Keratinocyte (primary cell): ENCODE data around the gene MOB2. TPM values are rescaled to one million over a fixed set of nuclear protein-coding genes. Genes with fewer than 3 reads are reported as not detected.

Source experiments
- DNase-seq: peaks from one replicate; pipeline ENCODE4 v3.0.0-alpha.2; 2011; ENCODE audit warnings: low read depth, missing footprints, low spot score
- FAIRE-seq: peaks from 2 replicates; lab custom pipeline; 2011; peaks lifted over from hg19 to GRCh38; lab: Jason Lieb, UNC
- H2AFZ ChIP-seq: 2 replicates; pipeline ENCODE4 v1.6.0; 2012; ENCODE audit warnings: low read length, control low read depth, inconsistent platforms; ENCODE audit not compliant: control insufficient read depth
- H3K27ac ChIP-seq: 2 replicates; pipeline ENCODE4 v1.5.1; 2011; ENCODE audit warnings: low read length; ENCODE audit not compliant: control insufficient read depth, insufficient read depth
- H3K27me3 ChIP-seq: 3 replicates; pipeline ENCODE4 v1.6.0; 2011; ENCODE audit warnings: low read length; ENCODE audit not compliant: control insufficient read depth, insufficient read depth; ENCODE audit errors: extremely low read depth
- H3K36me3 ChIP-seq, 2 experiments: 2 replicates in 1 of 2; 3 replicates in 1 of 2; pipeline ENCODE4 v1.5.1; 2011; ENCODE audit warnings: low read length in 2 of 2, mild to moderate bottlenecking in 1 of 2; ENCODE audit not compliant: control insufficient read depth in 2 of 2, insufficient read depth in 2 of 2; ENCODE audit errors: extremely low read depth in 1 of 2
- H3K4me1 ChIP-seq: 3 replicates; pipeline ENCODE4 v1.5.1; 2011; ENCODE audit warnings: low read length; ENCODE audit not compliant: control insufficient read depth, insufficient read depth; ENCODE audit errors: extremely low read depth
- H3K4me2 ChIP-seq: 3 replicates; pipeline ENCODE4 v1.6.0; 2011; ENCODE audit warnings: low read depth, low read length; ENCODE audit not compliant: control insufficient read depth, insufficient read depth; ENCODE audit errors: extremely low read depth
- H3K4me3 ChIP-seq, 3 experiments: fragments of 200-600 bp in 1 of 3; sonication (generic) in 1 of 3; 2 replicates in 2 of 3; 3 replicates in 1 of 3; pipeline ENCODE4 v1.5.1; 2011 to 2016; ENCODE audit warnings: low read length in 3 of 3, mild to moderate bottlenecking in 3 of 3, control low read depth in 2 of 3, inconsistent platforms in 1 of 3, low read depth in 1 of 3, mixed read lengths in 1 of 3, mixed run types in 1 of 3, moderate library complexity in 1 of 3; ENCODE audit not compliant: control insufficient read depth in 2 of 3, insufficient read depth in 2 of 3; ENCODE audit errors: extremely low read depth in 1 of 3
- H3K79me2 ChIP-seq: 2 replicates; pipeline ENCODE4 v1.6.0; 2012; ENCODE audit warnings: low read length; ENCODE audit not compliant: control insufficient read depth, insufficient read depth
- H3K9ac ChIP-seq: 3 replicates; pipeline ENCODE4 v1.6.0; 2011; ENCODE audit warnings: low read length; ENCODE audit not compliant: control insufficient read depth, insufficient read depth; ENCODE audit errors: extremely low read depth
- H3K9me1 ChIP-seq: 3 replicates; pipeline ENCODE4 v1.6.0; 2011; ENCODE audit warnings: low read length; ENCODE audit not compliant: control insufficient read depth, insufficient read depth; ENCODE audit errors: extremely low read depth
- H3K9me3 ChIP-seq: 2 replicates; pipeline ENCODE4 v1.5.1; 2012; ENCODE audit warnings: low read depth, low read length; ENCODE audit not compliant: control insufficient read depth
- H4K20me1 ChIP-seq: 3 replicates; pipeline ENCODE4 v1.6.0; 2011; ENCODE audit warnings: low read length; ENCODE audit not compliant: control insufficient read depth, insufficient read depth; ENCODE audit errors: extremely low read depth
- EZH2 ChIP-seq: IDR thresholded peaks from one replicate; pipeline ENCODE4 v1.6.1; 2012; ENCODE audit warnings: inconsistent platforms, mild to moderate bottlenecking, low read length, moderate library complexity
- dilution Hi-C: fragments of 300-500 bp; cut with MboI; formaldehyde crosslinking; loops from one replicate; pipeline ENCODE4 v1.7.0; 2020; ENCODE audit warnings: low sequenced_read_pairs; ENCODE audit not compliant: extremely low pct_ligation_motif_present
- polyA plus RNA-seq, 5 experiments: library from polyadenylated mRNA; depleted of rRNA in 3 of 5; stranded (reverse) in 3 of 5; stranded (forward) in 1 of 5; unstranded in 1 of 5; fragments of >200 nt; gene quantifications; 1 replicate in 1 of 5; 2 replicates in 3 of 5; 3 replicates in 1 of 5; pipeline versions ENCODE4 v1.2.1 to v1.2.3, GENCODE V29; 2011 to 2012; ENCODE audit warnings: missing spikeins in 2 of 5, low read depth in 1 of 5, low replicate concordance in 1 of 5
- TF ChIP-seq, protein P1 (sequence below), 3 experiments: IDR thresholded peaks in 1 of 3; conservative IDR thresholded peaks in 1 of 3; optimal IDR thresholded peaks in 1 of 3; 2 replicates in 2 of 3; 3 replicates in 1 of 3; pipeline versions ENCODE3 to v1.5.1; 2011; ENCODE audit warnings: low read length in 3 of 3, mild to moderate bottlenecking in 3 of 3, moderate library complexity in 2 of 3, control low read depth in 1 of 3, inconsistent platforms in 1 of 3; ENCODE audit not compliant: insufficient read depth in 2 of 3; ENCODE audit errors: extremely low read depth in 1 of 3

Gene MOB2
- polyA plus RNA-seq, 1 donor (not counting 4 experiments of a cell fraction or from before 2014, with no cell fraction given) = 37.7 TPM

DNA sequence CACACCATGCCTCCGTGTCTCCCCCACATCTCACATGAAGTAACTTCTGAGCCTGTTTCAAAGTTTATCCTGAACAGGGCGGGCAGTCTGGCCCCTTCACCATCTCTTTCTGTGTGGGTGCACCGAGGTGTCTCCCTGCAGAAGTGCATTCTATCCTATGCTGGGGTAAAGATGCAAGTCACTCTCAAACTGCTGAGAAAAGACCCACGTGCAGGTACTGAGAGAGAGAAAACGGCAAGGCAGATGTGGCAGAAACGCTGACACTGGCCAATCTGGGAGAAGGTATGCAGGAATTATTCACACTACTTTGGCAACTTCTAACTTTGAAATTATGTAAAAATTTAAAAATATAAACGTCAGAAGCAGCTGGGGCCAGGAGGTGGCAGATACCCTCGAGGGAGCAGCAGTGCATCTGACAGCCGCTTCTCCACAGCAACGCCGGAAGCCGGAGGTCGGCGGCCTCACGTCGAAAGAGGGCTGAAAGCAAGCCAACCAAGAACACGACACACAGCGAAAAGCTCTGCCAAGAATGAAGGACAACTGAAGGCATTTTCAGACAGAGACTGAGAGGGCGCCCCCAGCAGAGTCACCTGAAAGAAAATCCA, 34.2 kb upstream of the MOB2 start:
- no peak overlapping the region for H3K4me2 ChIP-seq
- dilution Hi-C loops = no loop called here

DNA sequence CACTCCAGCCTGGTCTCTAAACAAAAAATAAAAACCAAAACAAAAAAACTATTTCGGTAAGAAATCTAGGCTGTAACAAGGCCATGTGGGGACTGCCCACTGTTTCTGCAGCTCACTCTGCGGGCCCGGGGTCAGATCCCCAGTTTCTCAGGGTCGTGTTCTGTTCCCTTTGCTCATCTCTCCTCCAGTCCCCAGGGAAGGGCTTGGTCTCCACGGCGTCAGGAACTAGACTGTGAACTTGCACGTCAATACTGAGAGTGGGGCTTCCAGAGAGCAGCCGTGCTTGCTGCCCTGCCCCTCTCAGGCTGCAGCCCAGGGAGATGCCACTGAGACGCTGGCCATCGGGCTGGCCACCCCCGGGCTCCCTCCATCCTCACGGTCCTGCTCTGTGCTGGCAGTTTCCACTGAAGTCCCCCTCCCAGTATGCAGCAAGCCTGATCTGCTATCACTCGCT, 33.7 kb upstream of the MOB2 start:
- Histone ChIP-seq H3K4me3 (no peak overlapping the region), H3K27ac (no peak overlapping the region), H3K9ac (no peak overlapping the region), H3K27me3 (no peaks in the 10 kb centered on the region), H2AFZ (no peak overlapping the region), H3K9me1 (peaks cover 12% of the 10 kb centered on the region), H3K79me2 (peaks cover 77% of the 10 kb centered on the region), H3K36me3 (no peaks in the 10 kb centered on the region), H3K4me1 (peaks cover 32% of the 10 kb centered on the region), H4K20me1 (peaks cover 51% of the 10 kb centered on the region), H3K9me3 (no peaks in the 10 kb centered on the region), H3K4me2 (no peak overlapping the region)
- no peak for DNase-seq
- dilution Hi-C loops = no loop called here
- no peak for FAIRE-seq
- TF ChIP-seq, protein P1, sequence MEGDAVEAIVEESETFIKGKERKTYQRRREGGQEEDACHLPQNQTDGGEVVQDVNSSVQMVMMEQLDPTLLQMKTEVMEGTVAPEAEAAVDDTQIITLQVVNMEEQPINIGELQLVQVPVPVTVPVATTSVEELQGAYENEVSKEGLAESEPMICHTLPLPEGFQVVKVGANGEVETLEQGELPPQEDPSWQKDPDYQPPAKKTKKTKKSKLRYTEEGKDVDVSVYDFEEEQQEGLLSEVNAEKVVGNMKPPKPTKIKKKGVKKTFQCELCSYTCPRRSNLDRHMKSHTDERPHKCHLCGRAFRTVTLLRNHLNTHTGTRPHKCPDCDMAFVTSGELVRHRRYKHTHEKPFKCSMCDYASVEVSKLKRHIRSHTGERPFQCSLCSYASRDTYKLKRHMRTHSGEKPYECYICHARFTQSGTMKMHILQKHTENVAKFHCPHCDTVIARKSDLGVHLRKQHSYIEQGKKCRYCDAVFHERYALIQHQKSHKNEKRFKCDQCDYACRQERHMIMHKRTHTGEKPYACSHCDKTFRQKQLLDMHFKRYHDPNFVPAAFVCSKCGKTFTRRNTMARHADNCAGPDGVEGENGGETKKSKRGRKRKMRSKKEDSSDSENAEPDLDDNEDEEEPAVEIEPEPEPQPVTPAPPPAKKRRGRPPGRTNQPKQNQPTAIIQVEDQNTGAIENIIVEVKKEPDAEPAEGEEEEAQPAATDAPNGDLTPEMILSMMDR (optimal IDR thresholded peaks at IDR 0.05 in 1 of 3, IDR thresholded peaks at IDR 0.05 in 1 of 3, conservative IDR thresholded peaks at IDR 0.05 in 1 of 3; ENCODE audit: extremely low read depth in 1 of 3, insufficient read depth in 2 of 3, low read length in 3 of 3) = no peak
- TF ChIP-seq EZH2 = no peak

More for the DNA sequence above, 34.2 kb upstream of the MOB2 start:
- Histone ChIP-seq H3K4me3 (no peak overlapping the region), H4K20me1 (peaks cover 46% of the 10 kb centered on the region), H3K79me2 (peaks cover 76% of the 10 kb centered on the region), H3K9ac (no peak overlapping the region), H3K9me3 (no peaks in the 10 kb centered on the region), H3K27me3 (no peaks in the 10 kb centered on the region), H2AFZ (no peak overlapping the region), H3K27ac (no peak overlapping the region), H3K36me3 (no peaks in the 10 kb centered on the region), H3K4me1 (peaks cover 27% of the 10 kb centered on the region), H3K9me1 (peaks cover 12% of the 10 kb centered on the region)
- DNase-seq (no peak), FAIRE-seq (no peak)
- TF ChIP-seq, protein P1 (optimal IDR thresholded peaks at IDR 0.05 in 1 of 3, IDR thresholded peaks at IDR 0.05 in 1 of 3, conservative IDR thresholded peaks at IDR 0.05 in 1 of 3; ENCODE audit: extremely low read depth in 1 of 3, insufficient read depth in 2 of 3, low read length in 3 of 3) = no peak
- no peak for TF ChIP-seq EZH2
